GM19397 (cell line): ENCODE measurements around the gene FAM151B.

Source experiments
- ATAC-seq: cut with Tn5 transposase; IDR thresholded peaks from one replicate; pipeline ENCODE4 v1.9.1; 2021; ENCODE audit warnings: mild to moderate bottlenecking, moderate library complexity; ENCODE audit not compliant: unreplicated experiment

Gene FAM151B

DNA sequence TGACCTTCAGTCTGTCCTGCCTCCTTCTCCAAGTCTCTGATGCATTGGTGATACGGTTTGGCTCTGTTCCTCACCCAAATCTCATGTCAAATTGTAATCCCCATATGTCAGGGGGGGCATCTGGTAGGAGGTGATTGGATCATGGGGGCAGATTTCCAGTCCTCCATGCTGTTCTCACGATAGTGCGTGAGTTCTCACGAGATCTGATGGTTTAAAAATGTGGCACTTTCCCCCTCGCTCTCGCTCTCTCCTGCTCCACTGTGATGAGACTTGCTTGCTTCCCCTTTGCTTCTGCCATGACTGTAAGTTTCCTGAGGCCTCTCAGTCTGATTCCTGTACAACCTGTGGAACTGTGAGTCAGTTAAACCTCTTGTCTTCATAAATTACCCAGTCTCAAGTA lies 96.9 kb downstream of the FAM151B start:
- no peak for ATAC-seq

DNA sequence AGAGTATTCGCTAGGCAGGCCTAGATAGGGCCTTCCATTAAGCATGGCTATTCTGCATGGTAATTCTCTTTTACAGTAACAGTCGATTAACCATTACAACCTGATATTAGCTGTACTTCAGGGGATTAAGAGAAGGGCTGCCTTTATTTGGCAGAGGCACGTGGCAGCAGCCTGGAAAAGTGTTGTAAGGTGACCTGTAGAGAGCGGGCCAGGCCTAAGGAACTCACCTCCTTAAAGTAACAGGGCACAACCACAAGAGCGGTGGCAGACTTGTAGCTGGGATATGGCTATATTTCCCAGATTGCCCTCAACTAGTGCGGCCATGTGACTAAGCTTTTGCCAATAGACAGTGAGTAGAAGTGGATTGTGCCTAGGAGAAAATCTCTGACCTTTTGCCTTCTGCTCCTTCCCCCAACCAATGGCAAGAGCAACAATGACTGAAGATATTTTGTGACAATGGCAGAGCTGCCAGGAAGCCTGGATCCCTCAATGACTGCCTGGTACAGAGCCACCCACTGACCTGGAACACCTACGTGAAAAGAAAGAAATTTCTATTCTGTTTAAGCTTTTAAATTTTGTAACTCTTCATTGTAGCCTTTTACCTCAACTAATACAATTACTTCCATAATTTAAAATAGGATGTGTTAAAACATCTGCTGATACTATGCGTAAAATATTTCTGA lies 101.1 kb downstream of the FAM151B start:
- no peak for ATAC-seq

DNA sequence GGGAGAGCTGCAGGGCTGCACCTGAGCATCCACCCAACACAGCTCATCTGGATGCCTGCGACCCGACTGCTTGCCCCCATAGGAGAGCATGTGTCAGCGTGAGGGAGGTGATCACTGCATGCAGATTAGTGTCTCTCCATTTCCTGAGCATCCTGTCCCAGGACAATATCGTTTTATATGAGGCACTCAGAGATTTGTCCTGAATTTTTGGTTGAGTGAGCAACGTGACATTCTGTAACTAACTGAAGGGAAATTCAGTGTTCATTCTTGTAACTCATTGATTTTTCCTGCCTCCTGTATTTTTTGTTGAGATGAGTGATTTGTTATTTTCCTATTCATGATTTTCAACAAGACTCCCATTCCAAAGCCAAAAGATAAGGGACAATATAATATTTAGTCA lies 102.9 kb downstream of the FAM151B start:
- no peak for ATAC-seq

DNA sequence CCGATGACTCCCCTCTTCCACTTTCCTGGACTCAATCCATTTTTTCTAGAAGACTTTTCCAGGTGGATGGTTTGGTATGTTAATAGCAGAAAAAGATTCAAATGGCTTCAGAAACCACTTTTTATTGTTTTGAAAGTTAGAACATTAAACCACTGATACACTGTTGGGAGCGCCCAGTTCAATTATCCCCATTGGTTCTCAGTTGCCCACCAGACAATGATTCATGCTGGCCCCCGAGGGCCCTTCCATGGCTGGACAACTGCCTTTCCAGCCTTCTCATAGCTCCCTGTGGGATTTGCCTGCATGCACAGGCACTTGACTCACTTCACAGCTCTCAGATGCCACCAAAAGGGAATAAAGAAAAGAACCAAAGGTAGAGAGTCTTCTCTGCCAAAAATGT lies 103.5 kb downstream of the FAM151B start:
- no peak for ATAC-seq

DNA sequence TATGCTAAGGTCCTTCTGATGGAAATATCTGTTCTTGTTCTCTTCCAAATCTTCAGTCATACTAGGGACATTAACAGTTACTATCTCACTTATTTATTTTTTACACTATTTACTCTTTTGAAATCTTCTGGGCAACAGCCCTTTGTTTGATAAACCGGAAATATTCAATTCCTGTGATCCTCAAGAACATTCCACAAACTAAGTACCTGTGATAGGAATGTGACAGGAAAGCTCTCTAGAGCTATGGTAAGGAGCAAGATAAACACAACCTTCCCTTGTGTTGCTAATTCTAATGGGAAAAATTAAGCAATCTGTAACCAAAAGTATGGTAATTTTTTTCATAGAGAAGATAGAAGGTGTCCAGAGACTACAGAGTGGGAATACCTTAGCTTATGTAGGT lies 104.2 kb downstream of the FAM151B start:
- no peak for ATAC-seq
